T-helper 22 cell (primary cell): Measurements from ENCODE around the gene KANK4.

Experiments
- DNase-seq: peaks from one replicate; pipeline ENCODE4 v3.0.0-alpha.2; 2020; ENCODE audit warnings: low read depth

Gene KANK4

GRCh38 chr1:62207187-62207586 is 112.0 kb downstream of the KANK4 start:
- no peak for DNase-seq

- DNase-seq: no peak
Observed at GRCh38 chr1:62198781-62199125, 120.5 kb downstream of the KANK4 start.

DNA sequence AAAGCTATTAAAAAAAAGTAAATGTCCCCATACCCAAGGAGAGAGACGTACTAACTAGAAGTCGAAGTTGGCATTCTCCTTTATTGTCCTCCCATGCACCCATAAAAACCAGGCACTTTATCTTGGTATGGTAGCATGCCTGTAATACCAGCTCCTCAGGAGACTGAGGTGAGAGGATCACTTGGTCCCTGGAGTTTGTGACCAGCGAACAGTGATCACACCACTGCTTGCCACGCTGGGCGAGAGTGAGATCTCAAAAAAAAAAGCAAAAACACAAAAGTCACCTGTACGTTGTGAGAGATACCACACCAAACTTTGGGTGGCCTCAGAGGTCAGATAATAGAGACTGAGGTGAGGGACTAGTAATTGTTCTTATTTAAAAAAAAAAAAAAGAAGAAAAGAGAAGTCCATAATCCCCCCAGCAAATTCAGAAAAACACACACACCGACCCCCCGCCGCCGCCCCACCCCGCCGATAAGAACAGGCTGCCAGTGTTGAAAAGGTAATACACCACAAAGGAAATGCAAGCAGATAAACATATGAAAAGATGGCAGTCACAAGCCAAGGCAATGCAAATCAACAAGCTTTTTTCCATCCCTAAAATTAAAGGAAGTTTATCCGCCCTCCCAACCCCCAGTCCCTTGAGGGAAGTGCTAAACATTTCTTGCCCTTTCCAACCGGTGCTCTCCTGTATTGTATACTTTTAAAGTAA is 121.0 kb downstream of the KANK4 start:
- no peak for DNase-seq

DNA sequence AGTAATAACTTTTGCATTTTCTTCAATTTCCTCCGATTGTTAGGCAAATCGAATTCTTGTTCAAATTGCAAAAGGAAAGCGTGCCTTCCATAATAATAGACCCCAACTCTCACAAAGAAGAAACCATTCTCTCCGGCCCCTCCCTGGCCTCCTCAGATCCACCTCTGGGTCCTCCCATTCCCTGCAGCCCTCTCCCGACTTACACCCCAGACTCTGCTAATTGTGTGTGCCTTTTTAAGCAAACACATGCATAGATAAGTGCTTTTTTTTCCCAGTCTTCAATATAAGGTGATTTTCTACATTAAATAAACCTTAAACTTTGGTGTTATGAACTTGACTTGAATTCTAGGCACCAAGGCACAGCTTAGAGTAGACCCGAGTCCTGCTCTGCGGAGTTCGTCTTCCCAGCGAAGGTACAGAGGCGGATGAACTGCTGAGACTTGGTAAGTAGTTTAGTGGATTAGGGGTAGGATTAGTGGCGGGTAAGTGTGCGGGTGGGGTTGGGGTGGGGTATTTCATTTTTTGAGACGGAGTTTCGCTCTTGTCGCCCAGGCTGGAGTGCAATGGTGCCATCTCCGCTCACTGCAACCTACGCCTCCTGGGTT is 123.0 kb downstream of the KANK4 start:
- no peak for DNase-seq

- no peak for DNase-seq
Observed at GRCh38 chr1:62194651-62195544, 124.3 kb downstream of the KANK4 start, which contains the start of gene L1TD1. Gene L1TD1 (plus strand): TSS chr1:62194849. CDS start chr1:62206629, 11,780 bp downstream.

- DNase-seq: no peak
Observed at GRCh38 chr1:62188111-62188510, 131.1 kb downstream of the KANK4 start.

- no peak for DNase-seq
Observed at GRCh38 chr1:62187548-62187947, 131.7 kb downstream of the KANK4 start.
